Activated T-cell treated with anti-CD3 and anti-CD28 coated beads, Interleukin-2, amount 50 U/mL, for 48 hours (primary cell): ENCODE measurements around the gene CDH12.
"Not testable (repeated sequence)": the region's sequence is repeated elsewhere in the genome, so short reads cannot be mapped to it uniquely, and the experiment has no call there.

Experiments
- DNase-seq, 2 experiments: peaks; one replicate each; pipeline ENCODE4 v3.0.0-alpha.2; 2020

CDH12 gene

DNA sequence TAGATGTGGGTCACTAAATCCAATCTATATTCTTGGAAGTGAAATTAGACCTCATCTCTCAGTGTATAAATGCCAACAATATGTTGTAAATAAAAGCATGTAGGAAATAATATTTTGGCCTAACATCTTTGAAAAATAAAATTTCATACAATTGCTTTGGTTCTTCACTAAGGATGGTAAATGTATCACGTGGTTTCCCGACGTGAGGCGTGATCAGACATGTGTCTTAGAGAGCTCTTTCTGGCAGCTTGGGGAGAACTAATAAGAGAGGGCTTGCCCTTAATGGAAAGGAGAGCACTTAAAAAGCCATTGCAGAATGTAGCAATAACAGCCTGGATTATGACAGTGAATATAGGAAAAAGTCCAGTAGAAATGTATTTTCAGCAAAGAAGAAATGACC lies 602.6 kb downstream of the CDH12 start:
- DNase-seq, result no peak

DNA sequence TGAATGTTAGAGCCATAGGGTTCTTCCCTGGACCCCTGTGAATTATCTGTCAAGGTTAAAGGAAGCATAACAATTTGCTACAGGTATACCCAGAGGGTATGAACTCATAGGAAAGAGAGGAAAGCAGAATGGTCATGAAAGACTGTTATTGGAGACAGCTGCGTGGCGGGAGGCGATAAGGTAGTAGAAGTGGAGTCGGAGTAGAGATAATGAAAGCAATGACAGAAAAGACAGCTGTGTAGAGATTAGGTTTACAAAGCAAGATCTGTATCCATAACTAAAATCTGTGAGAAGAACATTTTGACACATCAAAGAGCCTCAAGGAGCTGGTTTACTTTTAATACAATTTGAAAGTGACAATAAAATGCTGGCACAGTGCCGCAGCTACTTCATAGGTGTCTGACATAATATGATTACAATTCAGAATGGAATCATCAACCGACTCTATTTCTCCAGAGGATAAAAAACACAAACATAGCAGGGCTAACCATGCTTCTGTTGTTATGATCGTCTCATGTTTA lies 603.9 kb downstream of the CDH12 start:
- no peak for DNase-seq

GRCh38 chr5:22245770-22246169 lies 607.4 kb downstream of the CDH12 start:
- DNase-seq, result no peak

DNA sequence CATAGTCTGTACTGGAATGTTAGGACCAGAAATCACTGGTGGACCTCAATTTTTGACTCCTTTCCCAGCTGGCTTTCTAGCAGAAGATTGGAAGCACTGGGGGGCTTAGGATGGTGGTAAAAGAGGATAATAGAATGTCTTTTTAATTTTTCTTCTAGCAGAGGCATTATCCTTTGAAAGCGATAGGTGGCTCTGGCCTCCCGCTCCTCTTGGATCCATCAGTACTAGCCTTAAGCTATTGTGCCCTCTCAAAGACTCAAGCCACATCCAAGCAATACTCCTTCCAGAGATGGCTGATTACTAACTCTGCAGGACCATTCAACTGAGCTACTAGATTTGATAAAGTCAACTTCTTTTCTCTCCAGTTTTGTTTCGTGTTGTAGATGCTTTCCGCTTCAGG lies 610.6 kb downstream of the CDH12 start:
- no peak for DNase-seq

- DNase-seq, result no peak
These were observed 615.1 kb downstream of the CDH12 start for GRCh38 chr5:22238047-22238446.

GRCh38 chr5:22226423-22226822 lies 626.7 kb downstream of the CDH12 start:
- DNase-seq, result no peak

GRCh38 chr5:22223079-22223478 lies 630.1 kb downstream of the CDH12 start:
- no peak for DNase-seq

DNA sequence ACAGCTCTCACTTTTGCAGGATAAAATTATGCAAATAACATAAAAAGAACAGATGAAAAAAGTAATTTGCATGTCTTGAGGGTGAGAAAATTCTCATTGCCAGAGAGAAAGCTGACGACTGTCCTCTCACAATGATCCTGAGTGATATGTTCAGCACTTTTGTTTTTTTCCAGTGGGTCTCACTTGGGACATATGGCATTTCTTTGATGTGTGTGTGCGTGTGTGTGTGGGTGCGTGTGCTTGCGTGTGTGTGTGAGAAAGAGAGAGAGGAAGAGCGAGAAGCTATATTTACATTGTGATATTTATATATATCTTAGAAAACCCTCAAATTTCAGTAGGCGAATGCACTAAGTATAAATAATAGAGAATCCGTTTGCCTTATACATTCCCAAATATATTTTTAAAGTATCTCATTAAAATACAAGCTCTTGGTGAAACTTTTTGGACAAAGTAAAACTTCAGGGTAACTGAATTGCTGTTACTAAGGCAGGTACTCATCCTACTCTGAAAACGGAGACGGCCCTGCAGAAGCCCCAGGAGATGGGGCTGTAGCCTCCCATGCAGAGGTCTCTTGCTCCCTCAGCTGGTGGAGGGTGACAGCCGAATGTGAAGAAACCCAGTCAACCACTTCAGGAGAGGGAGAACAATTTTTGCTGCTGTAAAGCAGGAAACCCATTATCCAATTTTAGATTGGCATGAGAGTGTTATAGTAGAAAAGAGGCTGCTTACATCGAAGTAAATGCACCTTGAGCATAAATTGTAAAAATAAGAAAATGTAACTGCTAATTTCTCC lies 639.2 kb downstream of the CDH12 start:
- not testable (repeated sequence) for DNase-seq

DNA sequence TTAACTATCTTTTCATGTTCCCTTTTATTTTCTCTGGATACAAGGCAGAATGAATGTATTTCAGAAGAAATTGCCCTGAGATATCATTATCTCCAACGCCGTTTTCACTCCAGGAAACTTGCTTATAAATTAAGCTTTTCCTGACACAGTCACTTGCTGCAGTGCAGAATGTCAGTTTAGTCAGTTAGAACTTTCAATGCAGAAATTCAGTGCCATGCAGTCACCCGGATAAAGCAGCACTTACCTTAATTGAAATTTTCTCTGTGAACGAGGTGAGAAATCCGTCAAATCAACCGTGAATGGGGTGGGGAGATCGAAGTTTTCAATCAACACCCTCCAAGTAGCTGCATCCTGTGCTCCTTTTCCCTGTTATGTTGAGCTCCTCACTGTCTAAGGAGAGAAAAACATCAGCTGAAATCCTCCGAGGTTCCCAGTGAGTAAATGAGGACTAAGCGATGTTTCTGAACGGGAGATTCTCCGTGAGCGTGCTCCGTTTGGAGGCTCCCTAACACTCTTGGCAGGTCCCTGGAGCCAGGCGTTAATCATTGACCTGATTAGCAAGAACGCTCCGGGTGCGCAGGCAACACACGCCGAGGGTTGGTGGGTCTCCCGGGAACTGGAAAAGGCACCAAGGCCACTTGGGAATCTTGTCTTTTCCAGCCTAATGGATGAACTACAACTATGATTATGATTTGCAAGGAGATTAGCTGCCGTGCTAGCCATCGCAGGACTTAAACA lies 640.7 kb downstream of the CDH12 start:
- not testable (repeated sequence) for DNase-seq

DNA sequence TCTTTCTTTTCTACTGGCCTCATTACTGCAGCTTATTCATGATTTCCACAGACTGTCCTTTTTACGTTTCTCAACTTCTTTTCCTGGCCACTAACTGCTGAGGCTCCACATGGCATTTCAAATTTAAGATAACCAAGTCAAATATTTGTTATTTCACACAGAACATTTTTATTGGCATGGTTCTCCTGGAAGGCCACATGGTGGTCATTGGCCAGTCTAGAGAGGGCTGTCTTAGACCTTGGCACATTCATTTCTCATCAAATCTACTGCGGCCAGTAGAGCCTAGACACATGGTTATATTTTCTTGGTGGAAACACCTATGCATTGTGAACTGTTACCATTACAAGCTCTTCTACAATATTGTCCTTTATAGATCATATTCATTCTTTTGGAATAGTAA lies 644.7 kb downstream of the CDH12 start:
- DNase-seq, result not testable (repeated sequence)

GRCh38 chr5:22188651-22189050 lies 664.5 kb downstream of the CDH12 start:
- DNase-seq, result not testable (repeated sequence)

DNA sequence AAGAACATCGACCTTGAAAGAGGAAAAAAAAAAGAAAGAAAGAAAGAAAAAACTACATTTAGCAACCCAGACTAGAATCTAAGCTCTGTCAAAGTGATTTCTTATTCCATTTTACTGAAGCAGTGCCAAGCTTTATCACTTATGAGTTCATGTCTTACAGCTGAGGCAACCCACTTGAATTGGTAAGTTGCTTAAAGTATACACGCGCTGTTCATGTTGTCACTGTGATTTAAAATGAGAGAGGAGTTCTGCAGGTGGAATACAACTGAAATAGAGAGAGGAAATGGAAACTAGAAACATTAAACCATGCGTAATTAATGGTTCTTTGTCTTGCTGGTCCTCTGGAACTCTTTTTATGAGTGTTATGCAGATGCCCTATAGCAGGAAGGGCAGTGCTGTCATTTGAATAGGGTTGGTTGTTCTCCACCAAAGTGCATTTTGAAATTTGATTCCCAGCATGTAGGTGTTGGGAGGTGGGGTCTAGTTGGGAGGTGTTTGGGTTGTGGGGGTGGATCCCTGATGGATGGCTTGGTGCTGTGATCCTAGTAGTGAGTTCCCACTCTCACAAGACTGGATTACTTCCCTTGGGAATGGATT lies 665.4 kb downstream of the CDH12 start:
- DNase-seq, result not testable (repeated sequence)

- DNase-seq, result not testable (repeated sequence)
These were observed 683.9 kb downstream of the CDH12 start for GRCh38 chr5:22169226-22169625.

GRCh38 chr5:22168704-22169103 lies 684.4 kb downstream of the CDH12 start:
- DNase-seq, result not testable (repeated sequence)

- not testable (repeated sequence) for DNase-seq
These were observed 687.2 kb downstream of the CDH12 start for GRCh38 chr5:22165931-22166330.

DNA sequence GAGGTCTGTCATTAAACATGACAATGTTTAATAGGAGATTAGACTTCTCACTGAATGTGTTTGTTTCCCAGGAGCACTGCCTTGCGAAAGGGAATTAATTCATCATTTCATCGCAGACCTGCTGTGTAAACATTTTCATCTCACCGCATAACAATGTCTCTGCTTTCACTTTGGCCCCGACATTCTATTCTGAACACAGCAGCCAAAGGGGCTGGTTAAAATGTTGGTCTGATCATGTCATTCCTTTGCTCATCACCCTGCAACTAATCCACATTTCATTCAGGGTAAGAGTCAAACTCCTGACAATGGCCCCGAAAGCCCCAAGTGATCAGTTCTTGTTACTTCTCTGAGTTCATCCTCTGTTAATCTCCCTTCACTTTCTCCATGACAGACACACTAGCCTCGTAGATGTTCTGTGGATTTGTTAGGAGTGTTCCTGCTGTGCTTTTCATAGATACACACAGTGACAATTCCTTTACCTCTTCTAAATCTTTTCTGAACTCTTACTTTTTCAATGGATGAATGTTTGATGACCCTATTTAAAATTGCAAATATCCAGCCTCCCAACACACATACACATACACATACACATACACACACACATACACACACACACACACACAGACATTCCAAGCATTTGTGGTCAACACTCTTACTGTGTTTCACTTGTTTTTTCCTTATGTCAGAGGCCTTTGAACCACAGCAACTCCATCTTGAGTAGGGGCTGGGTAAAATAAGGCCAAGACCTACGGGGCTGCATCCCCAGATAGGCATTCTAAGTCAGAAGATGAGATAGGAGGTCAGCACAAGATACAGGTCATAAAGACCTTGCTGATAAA lies 688.0 kb downstream of the CDH12 start:
- not testable (repeated sequence) for DNase-seq

DNA sequence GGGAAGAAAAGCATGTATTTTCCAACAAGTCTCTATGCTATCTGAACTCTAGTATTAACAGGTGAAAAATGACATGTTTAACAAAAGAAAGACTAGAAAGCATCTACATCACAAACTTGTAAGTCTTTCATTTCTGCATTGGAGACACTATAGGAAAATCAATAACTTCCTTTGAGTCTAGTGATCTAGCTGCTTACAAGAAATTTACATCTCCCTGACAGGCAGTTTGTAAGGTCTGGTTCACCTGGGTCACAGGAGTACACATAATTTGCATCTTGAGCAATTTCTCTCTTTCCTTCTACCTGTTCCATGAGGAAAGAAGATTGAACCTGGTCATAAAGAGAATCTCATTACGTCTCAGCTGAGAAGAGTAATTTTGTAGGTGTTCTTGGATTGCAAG lies 696.2 kb downstream of the CDH12 start:
- not testable (repeated sequence) for DNase-seq

DNA sequence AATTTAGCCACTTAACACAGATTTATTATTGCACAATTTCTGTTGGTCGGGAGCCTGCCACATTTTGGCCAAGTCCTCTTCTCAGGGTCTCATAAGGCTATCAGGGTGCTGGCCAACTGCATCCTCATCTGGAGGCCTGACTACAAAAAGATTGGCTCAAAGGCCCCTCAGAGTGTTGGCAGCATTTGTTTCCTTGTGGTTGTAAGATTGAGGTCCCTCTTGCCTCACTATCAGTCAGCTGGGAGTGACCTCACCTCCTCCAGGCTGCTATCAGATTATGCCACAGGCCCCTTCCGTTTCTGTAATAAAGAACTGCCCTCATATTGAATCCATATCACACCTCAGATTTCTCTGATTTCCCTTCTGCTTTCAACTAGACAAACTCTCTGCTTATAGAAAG lies 698.4 kb downstream of the CDH12 start:
- not testable (repeated sequence) for DNase-seq

GRCh38 chr5:22151801-22152200 lies 701.3 kb downstream of the CDH12 start:
- not testable (repeated sequence) for DNase-seq

GRCh38 chr5:22140418-22140817 lies 712.7 kb downstream of the CDH12 start:
- not testable (repeated sequence) for DNase-seq

DNA sequence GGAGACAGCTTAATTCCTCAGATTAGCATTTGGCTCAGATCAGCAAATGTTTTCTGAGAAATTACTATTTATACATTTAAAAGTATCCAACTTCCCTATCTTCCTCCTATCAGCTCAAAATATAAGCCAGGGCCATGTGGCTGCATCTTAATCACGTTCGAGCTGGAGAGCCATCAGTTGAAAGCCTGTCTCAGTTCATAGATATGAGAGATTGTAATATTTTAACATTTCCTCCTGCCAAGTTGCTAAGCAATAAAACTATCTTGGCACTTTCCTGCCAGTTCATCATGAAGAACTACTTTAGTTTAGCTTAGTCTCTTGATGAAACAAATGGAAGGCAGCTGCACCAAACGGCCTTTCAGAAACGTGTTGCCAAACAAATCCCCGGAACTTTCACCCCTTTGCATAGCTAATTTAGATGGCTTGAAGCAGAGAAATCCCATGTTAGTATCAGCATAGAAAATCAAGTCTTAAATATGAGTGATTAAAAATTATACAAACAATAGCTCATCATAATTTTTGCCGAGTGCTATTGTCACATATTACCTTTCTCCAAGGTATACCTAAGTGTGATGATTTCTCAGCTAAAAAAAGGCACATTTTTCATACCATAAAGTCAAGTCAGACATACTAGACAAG lies 713.4 kb downstream of the CDH12 start:
- DNase-seq, result not testable (repeated sequence)

- no peak for DNase-seq
These were observed 741.8 kb downstream of the CDH12 start for GRCh38 chr5:22111320-22111719.
